Measurements from ENCODE around the gene BNIPL.

- TF ChIP-seq CTCF (IDR thresholded peaks at IDR 0.05) (no peak), POLR2A (IDR thresholded peaks at IDR 0.05) (no peak)
These were observed 40.9 kb upstream of the BNIPL start for GRCh38 chr1:150995460-150995859.
